HG03045 (cell line): ENCODE data around the gene GATB.
A peak's percentile ranks its signal among the peaks of the same experiment; 100 is the strongest.

Experiments
- ATAC-seq: cut with Tn5 transposase; IDR thresholded peaks from one replicate; pipeline ENCODE4 v1.9.1; 2021; ENCODE audit warnings: mild to moderate bottlenecking, moderate library complexity; ENCODE audit not compliant: unreplicated experiment

GATB gene

GRCh38 chr4:151760712-151761661, at the start of gene GATB:
TSS of gene GATB (minus strand) at chr4:151761007. CDS start at chr4:151760982, 25 bp downstream.
- ATAC-seq, result peak; percentile 100

- ATAC-seq, result no peak
Measured at GRCh38 chr4:151810476-151810875, 49.7 kb upstream of the GATB start.

- ATAC-seq, result no peak
Measured at GRCh38 chr4:151809716-151810115, 48.9 kb upstream of the GATB start.

GRCh38 chr4:151808542-151808941, 47.7 kb upstream of the GATB start:
- no peak for ATAC-seq

- no peak for ATAC-seq
Measured at GRCh38 chr4:151808120-151808529, 47.3 kb upstream of the GATB start.

GRCh38 chr4:151807220-151807619, 46.4 kb upstream of the GATB start:
- ATAC-seq, result no peak

- no peak for ATAC-seq
Measured at GRCh38 chr4:151806511-151806927, 45.7 kb upstream of the GATB start.

GRCh38 chr4:151804821-151805220, 44.0 kb upstream of the GATB start:
- no peak for ATAC-seq

GRCh38 chr4:151804086-151804630, 43.4 kb upstream of the GATB start:
- no peak for ATAC-seq

GRCh38 chr4:151803246-151803645, 42.4 kb upstream of the GATB start:
- no peak for ATAC-seq

GRCh38 chr4:151801547-151802516, 41.0 kb upstream of the GATB start:
- ATAC-seq, result no peak

GRCh38 chr4:151799417-151800012, 38.7 kb upstream of the GATB start:
- no peak for ATAC-seq

GRCh38 chr4:151798678-151799416, 38.0 kb upstream of the GATB start:
- peak; percentile 86 for ATAC-seq

- ATAC-seq, result no peak
Measured at GRCh38 chr4:151797853-151798252, 37.0 kb upstream of the GATB start.

GRCh38 chr4:151797131-151797530, 36.3 kb upstream of the GATB start:
- no peak for ATAC-seq

- no peak for ATAC-seq
Measured at GRCh38 chr4:151796106-151796505, 35.3 kb upstream of the GATB start.

- ATAC-seq, result no peak
Measured at GRCh38 chr4:151792995-151793394, 32.2 kb upstream of the GATB start.

GRCh38 chr4:151792530-151792929, 31.7 kb upstream of the GATB start:
- no peak for ATAC-seq

GRCh38 chr4:151788021-151788420, 27.2 kb upstream of the GATB start:
- ATAC-seq, result no peak

GRCh38 chr4:151786158-151786495, 25.3 kb upstream of the GATB start:
- no peak for ATAC-seq
